HepG2 (cell line): ENCODE measurements around the gene ACOT8. TPM values are rescaled to one million over a fixed set of nuclear protein-coding genes. Genes with fewer than 3 reads are reported as not detected.

Experiments
- ATM ChIP-seq: fragments of 450-650 bp; IDR thresholded peaks from 2 replicates; pipeline ENCODE4 v1.7.1; 2017; ENCODE audit warnings: mild to moderate bottlenecking, borderline replicate concordance
- ATRX ChIP-seq: sonication (generic); formaldehyde crosslinking; IDR thresholded peaks from 2 replicates; pipeline ENCODE4 v1.4.0; 2020; ENCODE audit warnings: missing genetic modification reagents, borderline replicate concordance
- BCL6 ChIP-seq: IDR thresholded peaks from 2 replicates; pipeline ENCODE4 v1.6.1; 2016; ENCODE audit warnings: missing genetic modification reagents, missing compliant biosample characterization
- PHF20 ChIP-seq: sonication (generic); formaldehyde crosslinking; IDR thresholded peaks from 2 replicates; pipeline ENCODE4 v1.5.0; 2020; ENCODE audit warnings: mild to moderate bottlenecking, missing genetic modification reagents
- SAP130 ChIP-seq: IDR thresholded peaks from 2 replicates; pipeline ENCODE4 v1.6.1; 2016; ENCODE audit warnings: low read depth
- SP2 ChIP-seq: sonication (generic); formaldehyde crosslinking; IDR thresholded peaks from 2 replicates; pipeline ENCODE4 v1.5.1; 2020; ENCODE audit warnings: mild to moderate bottlenecking, missing genetic modification reagents
- TBX2 ChIP-seq: sonication (generic); formaldehyde crosslinking; IDR thresholded peaks from 2 replicates; pipeline ENCODE4 v1.5.0; 2020; ENCODE audit warnings: missing genetic modification reagents, mild to moderate bottlenecking, borderline replicate concordance
- TEAD2 ChIP-seq: sonication (generic); formaldehyde crosslinking; IDR thresholded peaks from 2 replicates; pipeline ENCODE4 v1.9.0; 2021; ENCODE audit warnings: missing genetic modification reagents
- TEAD3 ChIP-seq: optimal IDR thresholded peaks from 2 replicates; pipeline ENCODE3; 2016; ENCODE audit warnings: borderline replicate concordance
- ZMYM4 ChIP-seq: sonication (generic); formaldehyde crosslinking; IDR thresholded peaks from 2 replicates; pipeline ENCODE4 v1.8.1; 2023; ENCODE audit warnings: mild to moderate bottlenecking, missing genetic modification reagents
- ZNF124 ChIP-seq: sonication (generic); formaldehyde crosslinking; IDR thresholded peaks from 2 replicates; pipeline ENCODE4 v1.4.0; 2020; ENCODE audit warnings: missing genetic modification reagents
- ZNF589 ChIP-seq: sonication (generic); formaldehyde crosslinking; conservative IDR thresholded peaks from 2 replicates; pipeline ENCODE4 v1.8.0; 2022; ENCODE audit warnings: mild to moderate bottlenecking, moderate library complexity, missing genetic modification reagents
- polyA plus RNA-seq, 8 experiments: library from polyadenylated mRNA; depleted of rRNA in 3 of 8; stranded (reverse) in 7 of 8; unstranded in 1 of 8; fragments of >200 nt; fragmentation: Illumina TruSeq in 4 of 8; extraction: Trizol in 4 of 8; gene quantifications; 2 replicates each; pipeline versions ENCODE4 v1.2.1 to v1.2.3, GENCODE V29; 2011 to 2016; ENCODE audit warnings: low read depth in 4 of 8, missing spikeins in 1 of 8, mixed read lengths in 1 of 8; ENCODE audit not compliant: insufficient read depth in 1 of 8
- total RNA-seq, 5 experiments: library from RNA; depleted of rRNA; stranded (reverse); fragments of >200 nt; fragmentation: Illumina TruSeq; extraction: Trizol; gene quantifications; 2 replicates each; pipeline ENCODE4 v1.2.3, GENCODE V29; 2016; ENCODE audit warnings: low read depth in 1 of 5
- TF ChIP-seq, protein P1 (sequence below): sonication (generic); formaldehyde crosslinking; IDR thresholded peaks from 2 replicates; pipeline ENCODE4 v1.4.0; 2020; ENCODE audit warnings: mild to moderate bottlenecking, missing genetic modification reagents, borderline replicate concordance
- TF ChIP-seq, protein P2 (sequence below): sonication (generic); formaldehyde crosslinking; IDR thresholded peaks from 2 replicates; pipeline ENCODE4 v1.5.1; 2020; ENCODE audit warnings: missing genetic modification reagents, mild to moderate bottlenecking, borderline replicate concordance
- TF ChIP-seq, protein P3 (sequence below): sonication (generic); formaldehyde crosslinking; conservative IDR thresholded peaks from 2 replicates; pipeline ENCODE4 v1.4.0; 2020; ENCODE audit warnings: mild to moderate bottlenecking, missing genetic modification reagents, moderate library complexity
- TF ChIP-seq, protein P4 (sequence below): sonication (generic); formaldehyde crosslinking; IDR thresholded peaks from 2 replicates; pipeline ENCODE4 v1.4.0; 2020; ENCODE audit warnings: missing genetic modification reagents

Gene ACOT8
- total and polyA plus RNA-seq, 2 of the 13 experiments (the other 11 are each of a cell fraction or from before 2014, with no cell fraction given): 31.4 to 45.5 TPM

DNA sequence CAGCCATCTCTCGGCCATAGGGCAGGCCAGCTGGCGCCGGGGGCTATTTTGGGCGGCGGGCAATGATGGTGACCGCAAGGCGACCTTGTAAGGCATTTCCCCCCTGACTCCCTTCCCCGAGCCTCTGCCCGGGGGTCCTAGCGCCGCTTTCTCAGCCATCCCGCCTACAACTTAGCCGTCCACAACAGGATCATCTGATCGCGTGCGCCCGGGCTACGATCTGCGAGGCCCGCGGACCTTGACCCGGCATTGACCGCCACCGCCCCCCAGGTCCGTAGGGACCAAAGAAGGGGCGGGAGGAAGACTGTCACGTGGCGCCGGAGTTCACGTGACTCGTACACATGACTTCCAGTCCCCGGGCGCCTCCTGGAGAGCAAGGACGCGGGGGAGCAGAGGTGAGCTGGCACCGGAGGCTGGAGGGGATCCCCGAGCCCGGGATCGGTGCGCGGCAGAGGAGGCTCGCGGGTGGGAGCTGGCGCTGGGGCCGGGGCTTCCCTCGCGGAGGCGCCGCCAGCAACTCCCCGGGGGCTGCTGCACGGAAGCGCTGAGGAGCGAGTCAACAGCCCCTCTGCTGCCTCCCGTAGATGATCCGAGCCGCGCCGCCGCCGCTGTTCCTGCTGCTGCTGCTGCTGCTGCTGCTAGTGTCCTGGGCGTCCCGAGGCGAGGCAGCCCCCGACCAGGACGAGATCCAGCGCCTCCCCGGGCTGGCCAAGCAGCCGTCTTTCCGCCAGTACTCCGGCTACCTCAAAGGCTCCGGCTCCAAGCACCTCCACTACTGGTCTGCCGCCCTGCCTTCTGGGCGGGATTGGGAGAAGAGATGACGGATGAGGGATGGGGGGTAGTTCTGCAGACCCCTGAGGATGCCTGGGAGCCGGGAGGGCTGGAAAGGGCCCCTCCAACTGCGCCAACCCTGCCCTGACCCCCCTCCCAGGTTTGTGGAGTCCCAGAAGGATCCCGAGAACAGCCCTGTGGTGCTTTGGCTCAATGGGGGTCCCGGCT is 34.1 kb upstream of the ACOT8 start, which contains the start of the genes CTSA and NEURL2 (continued):
- peak; percentile 87 for TF ChIP-seq TEAD3 (CRISPR knock-in tag)
- TF ChIP-seq, protein P1, sequence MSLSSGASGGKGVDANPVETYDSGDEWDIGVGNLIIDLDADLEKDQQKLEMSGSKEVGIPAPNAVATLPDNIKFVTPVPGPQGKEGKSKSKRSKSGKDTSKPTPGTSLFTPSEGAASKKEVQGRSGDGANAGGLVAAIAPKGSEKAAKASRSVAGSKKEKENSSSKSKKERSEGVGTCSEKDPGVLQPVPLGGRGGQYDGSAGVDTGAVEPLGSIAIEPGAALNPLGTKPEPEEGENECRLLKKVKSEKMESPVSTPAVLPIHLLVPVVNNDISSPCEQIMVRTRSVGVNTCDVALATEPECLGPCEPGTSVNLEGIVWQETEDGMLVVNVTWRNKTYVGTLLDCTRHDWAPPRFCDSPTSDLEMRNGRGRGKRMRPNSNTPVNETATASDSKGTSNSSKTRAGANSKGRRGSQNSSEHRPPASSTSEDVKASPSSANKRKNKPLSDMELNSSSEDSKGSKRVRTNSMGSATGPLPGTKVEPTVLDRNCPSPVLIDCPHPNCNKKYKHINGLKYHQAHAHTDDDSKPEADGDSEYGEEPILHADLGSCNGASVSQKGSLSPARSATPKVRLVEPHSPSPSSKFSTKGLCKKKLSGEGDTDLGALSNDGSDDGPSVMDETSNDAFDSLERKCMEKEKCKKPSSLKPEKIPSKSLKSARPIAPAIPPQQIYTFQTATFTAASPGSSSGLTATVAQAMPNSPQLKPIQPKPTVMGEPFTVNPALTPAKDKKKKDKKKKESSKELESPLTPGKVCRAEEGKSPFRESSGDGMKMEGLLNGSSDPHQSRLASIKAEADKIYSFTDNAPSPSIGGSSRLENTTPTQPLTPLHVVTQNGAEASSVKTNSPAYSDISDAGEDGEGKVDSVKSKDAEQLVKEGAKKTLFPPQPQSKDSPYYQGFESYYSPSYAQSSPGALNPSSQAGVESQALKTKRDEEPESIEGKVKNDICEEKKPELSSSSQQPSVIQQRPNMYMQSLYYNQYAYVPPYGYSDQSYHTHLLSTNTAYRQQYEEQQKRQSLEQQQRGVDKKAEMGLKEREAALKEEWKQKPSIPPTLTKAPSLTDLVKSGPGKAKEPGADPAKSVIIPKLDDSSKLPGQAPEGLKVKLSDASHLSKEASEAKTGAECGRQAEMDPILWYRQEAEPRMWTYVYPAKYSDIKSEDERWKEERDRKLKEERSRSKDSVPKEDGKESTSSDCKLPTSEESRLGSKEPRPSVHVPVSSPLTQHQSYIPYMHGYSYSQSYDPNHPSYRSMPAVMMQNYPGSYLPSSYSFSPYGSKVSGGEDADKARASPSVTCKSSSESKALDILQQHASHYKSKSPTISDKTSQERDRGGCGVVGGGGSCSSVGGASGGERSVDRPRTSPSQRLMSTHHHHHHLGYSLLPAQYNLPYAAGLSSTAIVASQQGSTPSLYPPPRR: peak; percentile 95
- TF ChIP-seq ZNF124 (CRISPR knock-in tag): peak; percentile 97
- peak; percentile 99 for TF ChIP-seq TBX2
- peak; percentile 89; the same call in 1 of the 2 replicates for TF ChIP-seq TEAD2 (CRISPR knock-in tag)
- TF ChIP-seq SAP130 (CRISPR knock-in tag): peak; percentile 100
- TF ChIP-seq ZMYM4 (CRISPR knock-in tag): peak; percentile 98
- TF ChIP-seq, protein P2, sequence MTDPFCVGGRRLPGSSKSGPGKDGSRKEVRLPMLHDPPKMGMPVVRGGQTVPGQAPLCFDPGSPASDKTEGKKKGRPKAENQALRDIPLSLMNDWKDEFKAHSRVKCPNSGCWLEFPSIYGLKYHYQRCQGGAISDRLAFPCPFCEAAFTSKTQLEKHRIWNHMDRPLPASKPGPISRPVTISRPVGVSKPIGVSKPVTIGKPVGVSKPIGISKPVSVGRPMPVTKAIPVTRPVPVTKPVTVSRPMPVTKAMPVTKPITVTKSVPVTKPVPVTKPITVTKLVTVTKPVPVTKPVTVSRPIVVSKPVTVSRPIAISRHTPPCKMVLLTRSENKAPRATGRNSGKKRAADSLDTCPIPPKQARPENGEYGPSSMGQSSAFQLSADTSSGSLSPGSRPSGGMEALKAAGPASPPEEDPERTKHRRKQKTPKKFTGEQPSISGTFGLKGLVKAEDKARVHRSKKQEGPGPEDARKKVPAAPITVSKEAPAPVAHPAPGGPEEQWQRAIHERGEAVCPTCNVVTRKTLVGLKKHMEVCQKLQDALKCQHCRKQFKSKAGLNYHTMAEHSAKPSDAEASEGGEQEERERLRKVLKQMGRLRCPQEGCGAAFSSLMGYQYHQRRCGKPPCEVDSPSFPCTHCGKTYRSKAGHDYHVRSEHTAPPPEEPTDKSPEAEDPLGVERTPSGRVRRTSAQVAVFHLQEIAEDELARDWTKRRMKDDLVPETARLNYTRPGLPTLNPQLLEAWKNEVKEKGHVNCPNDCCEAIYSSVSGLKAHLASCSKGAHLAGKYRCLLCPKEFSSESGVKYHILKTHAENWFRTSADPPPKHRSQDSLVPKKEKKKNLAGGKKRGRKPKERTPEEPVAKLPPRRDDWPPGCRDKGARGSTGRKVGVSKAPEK (CRISPR knock-in tag): no peak; the same call in none of the 2 replicates
- TF ChIP-seq ATM: no peak
- TF ChIP-seq, protein P3, sequence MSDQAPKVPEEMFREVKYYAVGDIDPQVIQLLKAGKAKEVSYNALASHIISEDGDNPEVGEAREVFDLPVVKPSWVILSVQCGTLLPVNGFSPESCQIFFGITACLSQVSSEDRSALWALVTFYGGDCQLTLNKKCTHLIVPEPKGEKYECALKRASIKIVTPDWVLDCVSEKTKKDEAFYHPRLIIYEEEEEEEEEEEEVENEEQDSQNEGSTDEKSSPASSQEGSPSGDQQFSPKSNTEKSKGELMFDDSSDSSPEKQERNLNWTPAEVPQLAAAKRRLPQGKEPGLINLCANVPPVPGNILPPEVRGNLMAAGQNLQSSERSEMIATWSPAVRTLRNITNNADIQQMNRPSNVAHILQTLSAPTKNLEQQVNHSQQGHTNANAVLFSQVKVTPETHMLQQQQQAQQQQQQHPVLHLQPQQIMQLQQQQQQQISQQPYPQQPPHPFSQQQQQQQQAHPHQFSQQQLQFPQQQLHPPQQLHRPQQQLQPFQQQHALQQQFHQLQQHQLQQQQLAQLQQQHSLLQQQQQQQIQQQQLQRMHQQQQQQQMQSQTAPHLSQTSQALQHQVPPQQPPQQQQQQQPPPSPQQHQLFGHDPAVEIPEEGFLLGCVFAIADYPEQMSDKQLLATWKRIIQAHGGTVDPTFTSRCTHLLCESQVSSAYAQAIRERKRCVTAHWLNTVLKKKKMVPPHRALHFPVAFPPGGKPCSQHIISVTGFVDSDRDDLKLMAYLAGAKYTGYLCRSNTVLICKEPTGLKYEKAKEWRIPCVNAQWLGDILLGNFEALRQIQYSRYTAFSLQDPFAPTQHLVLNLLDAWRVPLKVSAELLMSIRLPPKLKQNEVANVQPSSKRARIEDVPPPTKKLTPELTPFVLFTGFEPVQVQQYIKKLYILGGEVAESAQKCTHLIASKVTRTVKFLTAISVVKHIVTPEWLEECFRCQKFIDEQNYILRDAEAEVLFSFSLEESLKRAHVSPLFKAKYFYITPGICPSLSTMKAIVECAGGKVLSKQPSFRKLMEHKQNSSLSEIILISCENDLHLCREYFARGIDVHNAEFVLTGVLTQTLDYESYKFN: peak; percentile 98
- TF ChIP-seq PHF20 (CRISPR knock-in tag): peak; percentile 100
- TF ChIP-seq, protein P4, sequence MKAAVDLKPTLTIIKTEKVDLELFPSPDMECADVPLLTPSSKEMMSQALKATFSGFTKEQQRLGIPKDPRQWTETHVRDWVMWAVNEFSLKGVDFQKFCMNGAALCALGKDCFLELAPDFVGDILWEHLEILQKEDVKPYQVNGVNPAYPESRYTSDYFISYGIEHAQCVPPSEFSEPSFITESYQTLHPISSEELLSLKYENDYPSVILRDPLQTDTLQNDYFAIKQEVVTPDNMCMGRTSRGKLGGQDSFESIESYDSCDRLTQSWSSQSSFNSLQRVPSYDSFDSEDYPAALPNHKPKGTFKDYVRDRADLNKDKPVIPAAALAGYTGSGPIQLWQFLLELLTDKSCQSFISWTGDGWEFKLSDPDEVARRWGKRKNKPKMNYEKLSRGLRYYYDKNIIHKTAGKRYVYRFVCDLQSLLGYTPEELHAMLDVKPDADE (CRISPR knock-in tag): peak; percentile 96; the same call in 1 of the 2 replicates
- peak; percentile 99 for TF ChIP-seq ZNF589
- TF ChIP-seq BCL6: peak; percentile 97
- TF ChIP-seq ATRX (CRISPR knock-in tag): no peak
- peak; percentile 83 for TF ChIP-seq SP2 (CRISPR knock-in tag)
